HG03575 (cell line): ENCODE data around the gene WDFY2.

ENCODE experiments used
- ATAC-seq: cut with Tn5 transposase; IDR thresholded peaks from one replicate; pipeline ENCODE4 v1.9.1; 2021; ENCODE audit not compliant: unreplicated experiment, insufficient number of reproducible peaks, low FRiP score; ENCODE audit errors: extremely low read depth

WDFY2 gene

GRCh38 chr13:51816604-51817249 lies 232.5 kb downstream of the WDFY2 start:
- ATAC-seq, result no peak
